Measurements from ENCODE around the gene GNG7.

DNA sequence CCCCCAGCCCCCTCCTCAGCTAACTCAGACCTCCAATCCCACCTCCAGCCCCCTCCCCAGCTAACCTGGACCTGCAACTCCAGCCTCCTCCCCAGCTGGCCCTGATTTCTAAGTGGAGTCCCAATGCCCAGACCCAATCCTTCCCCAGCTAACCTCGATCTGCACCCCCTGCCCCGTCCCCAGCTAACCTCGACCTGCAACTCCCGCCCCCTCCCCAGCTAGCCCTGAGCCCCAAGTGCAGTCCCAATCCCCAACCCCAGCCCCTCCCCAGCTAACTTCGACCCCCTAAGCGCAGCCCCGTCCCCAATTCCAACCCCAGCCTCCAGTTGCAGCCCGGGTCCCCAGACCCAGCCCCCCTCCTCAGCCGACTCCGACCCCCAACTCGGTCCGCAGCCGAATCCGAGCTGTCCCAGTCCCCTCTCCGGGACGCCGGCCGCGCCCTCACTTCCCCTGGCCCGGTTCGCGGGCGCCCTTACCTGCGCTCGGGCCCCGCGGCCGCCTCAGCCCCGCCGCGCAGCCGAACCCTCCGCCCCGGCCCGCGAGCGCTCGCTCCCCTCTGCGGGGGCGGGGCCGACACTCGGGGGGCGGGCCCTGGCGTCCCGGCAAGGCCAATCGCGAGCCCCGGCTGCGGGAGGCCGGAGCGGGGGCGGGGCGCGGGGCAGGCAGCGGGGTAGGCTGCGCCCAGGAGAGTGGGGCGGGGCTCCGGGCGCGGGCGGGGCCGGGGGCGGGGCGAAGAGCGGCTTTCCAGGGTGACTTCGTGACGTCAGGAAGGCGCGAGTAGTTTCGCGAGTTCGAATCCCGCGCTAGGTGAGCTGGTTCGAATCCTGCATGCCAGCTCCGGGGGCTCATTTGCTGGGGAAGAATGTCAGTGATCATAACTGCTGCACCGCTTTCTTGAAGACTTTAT, at the start of gene GNG7:
- TF ChIP-seq POLR2A (IDR thresholded peaks at IDR 0.05) (peak; percentile 5), CTCF (IDR thresholded peaks at IDR 0.05) (no peak)

All from testis (tissue), 2 donors.